T-helper 1 cell treated with Interleukin-12 subunit alpha and Interleukin-12 subunit beta and Interleukin-4 antibody, amounts not matched to agents 30 μg/mL and 1 μg/mL, for 36 hours (primary cell): ENCODE data around the gene PRKAR2A.

Experiments
- H3K27ac Mint-ChIP-seq: one replicate; pipeline ENCODE4 v1.8.0; 2021; ENCODE audit warnings: mild to moderate bottlenecking, mixed read lengths
- H3K27me3 Mint-ChIP-seq: one replicate; pipeline ENCODE4 v1.8.0; 2021; ENCODE audit warnings: low read depth, mixed read lengths
- H3K36me3 Mint-ChIP-seq: one replicate; pipeline ENCODE4 v1.8.0; 2021; ENCODE audit warnings: low read depth, mixed read lengths
- H3K4me1 Mint-ChIP-seq: one replicate; pipeline ENCODE4 v1.8.0; 2021; ENCODE audit warnings: low read depth, mixed read lengths
- H3K4me3 Mint-ChIP-seq: one replicate; pipeline ENCODE4 v1.8.0; 2021; ENCODE audit warnings: mild to moderate bottlenecking, moderate library complexity, mixed read lengths
- H3K9me3 Mint-ChIP-seq: one replicate; pipeline ENCODE4 v1.8.0; 2021; ENCODE audit warnings: mixed read lengths

PRKAR2A gene

GRCh38 chr3:48711727-48712126 lies 135.9 kb downstream of the PRKAR2A start:
- Mint-ChIP-seq H3K36me3 (peaks cover 20% of the 10 kb centered on the region), H3K9me3 (no peaks in the 10 kb centered on the region), H3K27ac (no peak overlapping the region), H3K27me3 (no peaks in the 10 kb centered on the region), H3K4me1 (peaks cover 32% of the 10 kb centered on the region), H3K4me3 (no peak overlapping the region)

GRCh38 chr3:48709051-48709461 lies 138.6 kb downstream of the PRKAR2A start:
- Mint-ChIP-seq H3K4me3 (no peak overlapping the region), H3K9me3 (no peaks in the 10 kb centered on the region), H3K4me1 (peaks cover 19% of the 10 kb centered on the region), H3K36me3 (peaks cover 17% of the 10 kb centered on the region), H3K27me3 (no peaks in the 10 kb centered on the region), H3K27ac (no peak overlapping the region)

GRCh38 chr3:48708481-48708889 lies 139.2 kb downstream of the PRKAR2A start:
- no peak overlapping the region for H3K4me3 Mint-ChIP-seq
- H3K9me3 Mint-ChIP-seq = no peaks in the 10 kb centered on the region
- no peak overlapping the region for H3K27ac Mint-ChIP-seq
- peaks cover 19% of the 10 kb centered on the region for H3K4me1 Mint-ChIP-seq
- no peaks in the 10 kb centered on the region for H3K27me3 Mint-ChIP-seq
- peaks cover 19% of the 10 kb centered on the region for H3K36me3 Mint-ChIP-seq

GRCh38 chr3:48707157-48707556 lies 140.5 kb downstream of the PRKAR2A start:
- Mint-ChIP-seq H3K4me3 (no peak overlapping the region), H3K36me3 (peaks cover 23% of the 10 kb centered on the region), H3K27ac (no peak overlapping the region), H3K27me3 (no peaks in the 10 kb centered on the region), H3K9me3 (no peaks in the 10 kb centered on the region), H3K4me1 (peaks cover 20% of the 10 kb centered on the region)

- Mint-ChIP-seq H3K27me3 (no peaks in the 10 kb centered on the region), H3K27ac (no peak overlapping the region), H3K36me3 (peaks cover 20% of the 10 kb centered on the region), H3K4me3 (no peak overlapping the region), H3K4me1 (peaks cover 11% of the 10 kb centered on the region), H3K9me3 (no peaks in the 10 kb centered on the region)
These were observed 145.3 kb downstream of the PRKAR2A start for GRCh38 chr3:48702320-48702920.

DNA sequence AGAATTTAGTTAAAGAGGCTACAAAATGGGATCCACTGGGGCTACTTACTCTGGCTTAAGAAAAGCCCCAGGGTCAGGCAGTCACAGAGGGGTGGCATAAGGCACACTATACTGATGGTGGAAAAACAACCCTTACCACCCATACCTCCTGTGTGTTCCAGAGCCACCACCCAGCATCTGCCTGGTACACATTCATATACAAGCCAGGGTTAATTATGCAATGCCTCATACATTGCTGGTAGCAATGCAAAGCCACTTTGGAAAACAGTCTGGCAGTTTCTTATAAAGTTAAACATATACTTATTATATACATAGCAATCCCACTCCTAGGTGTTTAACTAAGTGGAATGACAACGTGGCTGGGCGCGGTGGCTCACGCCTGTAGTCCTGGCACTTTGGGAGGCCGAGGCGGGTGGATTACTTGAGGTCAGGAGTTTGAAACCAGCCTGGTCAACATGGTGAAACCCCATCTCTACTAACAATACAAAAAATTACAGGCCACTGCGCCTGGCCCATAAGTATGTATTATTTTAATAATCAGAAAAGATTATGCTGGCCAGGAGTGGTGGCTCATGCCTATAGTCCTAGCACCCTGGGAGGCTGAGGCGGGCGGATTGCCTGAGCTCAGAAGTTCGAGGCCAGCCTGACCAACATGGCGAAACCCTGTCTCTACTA lies 146.8 kb downstream of the PRKAR2A start:
- Mint-ChIP-seq H3K4me3 (no peak overlapping the region), H3K27ac (no peak overlapping the region), H3K36me3 (peaks cover 22% of the 10 kb centered on the region), H3K27me3 (no peaks in the 10 kb centered on the region), H3K9me3 (no peaks in the 10 kb centered on the region), H3K4me1 (peaks cover 11% of the 10 kb centered on the region)

- Mint-ChIP-seq H3K27me3 (no peaks in the 10 kb centered on the region), H3K27ac (no peak overlapping the region), H3K4me3 (no peak overlapping the region), H3K4me1 (peaks cover 12% of the 10 kb centered on the region), H3K36me3 (peaks cover 23% of the 10 kb centered on the region), H3K9me3 (no peaks in the 10 kb centered on the region)
These were observed 148.8 kb downstream of the PRKAR2A start for GRCh38 chr3:48698891-48699290.

DNA sequence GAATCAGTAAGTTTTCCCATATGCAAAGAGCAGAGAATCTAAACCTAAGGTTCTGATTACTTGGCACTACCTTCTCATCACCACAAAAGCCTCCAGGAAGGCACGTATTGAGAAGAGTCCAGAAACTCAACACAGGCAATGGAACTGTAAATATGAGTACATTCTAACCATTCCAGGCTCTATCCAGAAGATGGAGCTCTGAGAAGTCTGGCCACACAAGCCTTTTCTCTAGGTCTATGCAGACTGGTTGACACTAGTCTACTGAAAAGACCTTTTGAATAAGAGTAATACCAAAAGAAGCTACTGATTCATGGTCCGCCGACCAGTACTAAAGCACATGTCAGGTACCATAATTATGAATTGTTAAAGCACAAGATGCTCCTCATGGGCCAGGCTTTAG lies 149.7 kb downstream of the PRKAR2A start:
- Mint-ChIP-seq H3K36me3 (peaks cover 24% of the 10 kb centered on the region), H3K4me3 (no peak overlapping the region), H3K9me3 (no peaks in the 10 kb centered on the region), H3K4me1 (peaks cover 12% of the 10 kb centered on the region), H3K27ac (no peak overlapping the region), H3K27me3 (no peaks in the 10 kb centered on the region)

DNA sequence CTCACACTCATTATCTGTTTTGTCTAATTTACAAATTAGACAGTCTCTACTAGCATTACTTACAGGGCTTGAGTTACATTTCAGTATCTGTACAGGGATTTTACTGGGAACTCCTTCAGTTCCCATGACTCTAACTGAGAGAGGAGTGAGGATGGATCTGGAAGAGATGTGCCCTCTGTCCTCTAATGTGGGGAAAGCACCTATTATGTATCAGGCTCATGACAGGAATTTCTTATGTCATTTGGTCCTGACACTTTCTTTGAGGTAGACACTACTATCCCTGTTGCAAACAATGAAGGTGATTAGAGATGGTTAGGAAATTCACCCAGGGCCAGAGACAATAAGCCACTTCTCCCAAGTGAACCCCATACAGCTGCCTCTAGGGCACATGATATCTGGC lies 151.1 kb downstream of the PRKAR2A start:
- H3K27ac Mint-ChIP-seq = no peak overlapping the region

More for the DNA sequence above, 151.1 kb downstream of the PRKAR2A start:
- peaks cover 7% of the 10 kb centered on the region for H3K4me1 Mint-ChIP-seq
- H3K36me3 Mint-ChIP-seq = peaks cover 20% of the 10 kb centered on the region
- no peaks in the 10 kb centered on the region for H3K9me3 Mint-ChIP-seq
- H3K27me3 Mint-ChIP-seq = no peaks in the 10 kb centered on the region
- H3K4me3 Mint-ChIP-seq = no peak overlapping the region
